Uterus (tissue), 4 donors: ENCODE data around the gene QDPR. TPM values are rescaled to one million over a fixed set of nuclear protein-coding genes. Genes with fewer than 3 reads are reported as not detected.
A peak's percentile ranks its signal among the peaks of the same experiment; 100 is the strongest.

Source experiments
- DNase-seq, 2 donors: peaks; one replicate each; pipeline ENCODE4 v3.0.0-alpha.2; 2019 to 2020
- H3K27ac ChIP-seq, 2 donors: fragments of 200-600 bp; sonication (generic); 1 replicate in 1 of 2; 2 replicates in 1 of 2; pipeline ENCODE4 v1.5.1; 2016 to 2018
- H3K27me3 ChIP-seq, 2 donors: fragments of 200-600 bp; sonication (generic); one replicate each; pipeline ENCODE4 v1.5.1; 2018 to 2019; ENCODE audit warnings: control low read depth in 1 of 2
- H3K36me3 ChIP-seq, 2 donors: fragments of 200-600 bp; sonication (generic); one replicate each; pipeline ENCODE4 v1.5.1; 2019; ENCODE audit warnings: control low read depth in 1 of 2
- H3K4me1 ChIP-seq, 2 donors: fragments of 200-600 bp; sonication (generic); one replicate each; pipeline ENCODE4 v1.5.1; 2018 to 2019; ENCODE audit warnings: control low read depth in 1 of 2
- H3K4me3 ChIP-seq, 2 donors: fragments of 200-600 bp; sonication (generic); 1 replicate in 1 of 2; 2 replicates in 1 of 2; pipeline ENCODE4 v1.5.1; 2018 to 2019; ENCODE audit warnings: mild to moderate bottlenecking in 1 of 2
- H3K9me3 ChIP-seq, 2 donors: fragments of 200-600 bp; sonication (generic); one replicate each; pipeline ENCODE4 v1.5.1; 2019; ENCODE audit warnings: control low read depth in 1 of 2
- CTCF ChIP-seq, 4 experiments: fragments of 200-600 bp in 2 of 4; fragments of 450-650 bp in 2 of 4; sonication (generic) in 2 of 4; IDR thresholded peaks; one replicate each; pipeline ENCODE4 v1.5.1; 2016 to 2019; ENCODE audit warnings: antibody characterized with exemption in 4 of 4, mild to moderate bottlenecking in 2 of 4, moderate library complexity in 1 of 4
- POLR2A ChIP-seq, 2 donors: fragments of 450-650 bp; IDR thresholded peaks; one replicate each; pipeline ENCODE4 v1.6.1; 2016; ENCODE audit warnings: antibody characterized with exemption in 2 of 2, mild to moderate bottlenecking in 1 of 2, moderate library complexity in 1 of 2
- intact Hi-C: fragments of 100-400 bp; cut with DNase I; formaldehyde crosslinking; loops from one replicate; pipeline ENCODE4 v1.15.1; 2023; ENCODE audit warnings: low total_unique reads
- total RNA-seq, 4 donors: library from RNA; depleted of rRNA in 3 of 4; stranded (reverse); fragments of >200 nt in 3 of 4; gene quantifications; one replicate each; pipeline versions ENCODE4 v1.1.0 to v1.2.4, GENCODE V29; 2014 to 2023
- donor health status: DM: yes; HTN: yes; CAD: no.

The QDPR gene
- total RNA-seq = 10 to 100 TPM in 2 of 4 donors, 1 to 10 TPM in 2; 2.3 to 48.5 (median 16.5) TPM

- DNase-seq = peak; percentile 59 to 76
- Histone ChIP-seq H3K4me1 (peaks cover 3 to 8% of the 10 kb centered on the region in 2 donors), H3K27ac (peak within 1 kb of the TSS; percentile 46 to 79), H3K4me3 (peak within 1 kb of the TSS; percentile 65 to 89), H3K9me3 (no peaks in the 10 kb centered on the region), H3K27me3 (no peaks in the 10 kb centered on the region), H3K36me3 (no peaks in the 10 kb centered on the region)
- intact Hi-C loops = no loop called here
- TF ChIP-seq POLR2A (IDR thresholded peaks at IDR 0.05) (peak in 1 of 2 donors; percentile 8), CTCF (IDR thresholded peaks at IDR 0.05) (peak; percentile 21 to 64 (median 59))
These were observed at the start of gene QDPR for GRCh38 chr4:17511950-17512795. TSS of gene QDPR (minus strand) at chr4:17512090. CDS start at chr4:17512054, 36 bp downstream.

DNA sequence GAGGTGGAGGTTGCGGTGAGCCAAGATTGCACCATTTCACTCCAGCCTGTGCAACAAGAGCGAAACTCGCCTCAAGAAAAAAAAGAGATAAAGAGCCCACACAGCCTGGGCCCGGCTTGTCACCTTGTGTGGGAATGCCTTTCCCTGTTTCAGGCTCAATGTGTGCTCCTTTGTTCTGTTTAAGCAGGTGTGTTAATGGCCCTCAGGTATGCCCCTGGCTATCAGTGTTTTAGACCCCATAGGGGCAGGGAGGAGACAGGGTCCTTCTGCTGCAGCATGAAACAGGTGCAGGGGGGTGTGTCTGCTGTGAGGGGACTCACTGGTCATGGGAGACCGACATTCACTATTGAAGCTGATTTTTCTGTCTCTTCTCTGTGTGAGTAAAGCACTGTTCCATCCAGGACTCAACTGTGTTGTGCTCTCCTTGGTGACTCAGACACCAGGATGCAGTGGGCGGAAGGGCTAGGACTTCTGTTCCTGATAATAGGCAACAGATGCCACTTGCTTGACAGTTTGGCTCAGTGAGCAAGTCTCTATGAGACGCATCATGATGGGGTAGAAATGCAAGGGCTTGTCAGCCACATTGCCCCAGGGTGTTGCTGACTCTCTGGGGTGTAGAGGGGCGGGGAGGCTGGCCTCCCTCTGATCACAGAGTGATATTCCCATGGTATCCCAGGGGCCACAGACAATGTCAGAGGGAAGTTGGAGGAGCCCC, 49.5 kb upstream of the QDPR start:
- no peaks in the 10 kb centered on the region for H3K27me3 ChIP-seq
- H3K4me1 ChIP-seq = no peaks in the 10 kb centered on the region
- H3K9me3 ChIP-seq = no peaks in the 10 kb centered on the region
- H3K27ac ChIP-seq = no peak overlapping the region
- no peak for DNase-seq
- H3K36me3 ChIP-seq = no peaks in the 10 kb centered on the region
- no peak overlapping the region for H3K4me3 ChIP-seq
- intact Hi-C loops = no loop called here
- TF ChIP-seq POLR2A (IDR thresholded peaks at IDR 0.05) = no peak

- TF ChIP-seq POLR2A (IDR thresholded peaks at IDR 0.05) (no peak), CTCF (IDR thresholded peaks at IDR 0.05) (no peak)
- intact Hi-C loops = no loop called here
These were observed 48.3 kb upstream of the QDPR start for GRCh38 chr4:17560065-17560673.

GRCh38 chr4:17559709-17560048, 47.8 kb upstream of the QDPR start:
- H3K9me3 ChIP-seq = no peaks in the 10 kb centered on the region
- no peaks in the 10 kb centered on the region for H3K27me3 ChIP-seq
- TF ChIP-seq POLR2A (IDR thresholded peaks at IDR 0.05) (no peak), CTCF (IDR thresholded peaks at IDR 0.05) (no peak)
- intact Hi-C loops = loop anchor here (10.0 kb wide), 1 partner anchor 75 kb away; no protein-coding TSS in a partner anchor
- no peak for DNase-seq
- H3K4me3 ChIP-seq = no peak overlapping the region
- no peaks in the 10 kb centered on the region for H3K4me1 ChIP-seq
- H3K27ac ChIP-seq = no peak overlapping the region
- no peaks in the 10 kb centered on the region for H3K36me3 ChIP-seq

More at GRCh38 chr4:17560065-17560673, 48.3 kb upstream of the QDPR start:
- Histone ChIP-seq H3K9me3 (no peaks in the 10 kb centered on the region), H3K27ac (no peak overlapping the region), H3K4me1 (no peaks in the 10 kb centered on the region), H3K27me3 (no peaks in the 10 kb centered on the region), H3K36me3 (no peaks in the 10 kb centered on the region), H3K4me3 (no peak overlapping the region)
- no peak for DNase-seq

DNA sequence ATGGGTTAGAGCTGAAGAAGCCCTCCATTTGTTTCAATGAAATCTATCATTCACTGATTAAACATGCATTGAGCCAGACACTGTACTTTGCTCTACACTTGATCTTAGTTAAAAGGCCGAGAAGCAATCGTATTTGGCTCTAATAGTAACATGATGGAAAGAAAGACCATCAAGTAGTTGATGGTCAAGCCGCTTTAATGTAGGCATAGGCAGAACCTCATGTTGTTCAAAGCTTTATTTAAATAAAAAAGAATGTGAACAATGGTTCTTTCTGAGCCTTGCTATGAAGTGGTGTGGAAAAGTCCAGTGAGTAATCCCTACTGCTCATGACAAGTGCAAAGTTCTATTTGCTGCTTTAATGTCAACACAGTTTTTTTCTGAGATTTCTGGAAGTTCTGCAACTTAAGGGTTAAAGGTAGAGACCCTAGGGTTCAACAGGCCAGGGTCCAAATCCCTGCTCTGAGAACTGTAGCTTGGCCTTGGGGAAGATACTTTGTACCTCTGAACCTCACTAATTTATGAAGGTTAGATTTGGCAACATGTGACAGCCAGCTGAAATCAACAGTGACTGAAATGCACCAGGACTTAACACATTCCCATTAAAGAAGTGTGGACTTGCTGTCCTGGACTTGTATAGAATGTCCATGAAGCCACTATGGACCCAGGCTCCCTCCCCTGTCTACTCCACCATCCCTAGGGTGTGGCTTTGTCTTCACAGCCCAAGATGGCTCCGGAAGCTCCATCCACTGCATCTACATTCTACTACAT, 47.2 kb upstream of the QDPR start:
- Histone ChIP-seq H3K27me3 (no peaks in the 10 kb centered on the region), H3K27ac (no peak overlapping the region), H3K4me1 (no peaks in the 10 kb centered on the region), H3K36me3 (no peaks in the 10 kb centered on the region), H3K9me3 (no peaks in the 10 kb centered on the region), H3K4me3 (no peak overlapping the region)
- no peak for DNase-seq
- intact Hi-C loops = loop anchor here (10.0 kb wide), 1 partner anchor 76 kb away; no protein-coding TSS in a partner anchor
- no peak for TF ChIP-seq POLR2A (IDR thresholded peaks at IDR 0.05)
- no peak for TF ChIP-seq CTCF (IDR thresholded peaks at IDR 0.05)
